ENCODE measurements around the gene JAZF1. TPM values are rescaled to one million over a fixed set of nuclear protein-coding genes. Genes with fewer than 3 reads are reported as not detected.

JAZF1 gene
- total and polyA plus RNA-seq, 4 experiments from 2014 or later, result 3.7 to 8.3 (median 4.7) TPM

- no peak overlapping the region for H3K4me3 ChIP-seq (ENCODE audit: low read length in 2 of 2)
- H3K4me1 ChIP-seq (ENCODE audit: insufficient read depth, low read length), result peaks cover 6% of the 10 kb centered on the region
- CTCF ChIA-PET (ENCODE audit: partially characterized antibody), result no interaction called here
- H3K27me3 Mint-ChIP-seq, result no peaks in the 10 kb centered on the region
- H3K27ac ChIP-seq (ENCODE audit: low read depth, low read length), result no peak overlapping the region
- H3K9me3 Mint-ChIP-seq, result no peaks in the 10 kb centered on the region
- H3K4me1 Mint-ChIP-seq, result peaks cover 10 to 19% (median 16%) of the 10 kb centered on the region in 4 donors
- H3K36me3 ChIP-seq (ENCODE audit: insufficient read depth, low read length), result no peaks in the 10 kb centered on the region
- H3K27ac Mint-ChIP-seq, result peak overlapping the region in 2 of 7 donors; percentile 15 to 42
- H3K9me3 ChIP-seq (ENCODE audit: control insufficient read depth in 1 of 2, low read length in 2 of 2), result no peaks in the 10 kb centered on the region
- peaks cover 0 to 13% of the 10 kb centered on the region in 2 donors for H3K36me3 Mint-ChIP-seq
- no peak for DNase-seq
- POLR2A ChIA-PET (ENCODE audit: partially characterized antibody), result interaction anchor here (0.6 kb wide), 1 partner anchor 341 kb away, joined by 4 read pairs; no protein-coding TSS in a partner anchor
- no peaks in the 10 kb centered on the region for H3K27me3 ChIP-seq (ENCODE audit: insufficient read depth, low read length)
- intact Hi-C loops (cut with micrococcal nuclease), result no loop called here
- no peak overlapping the region for H3K4me3 Mint-ChIP-seq
Measured at GRCh38 chr7:28005075-28005846, 175.3 kb downstream of the JAZF1 start.

GRCh38 chr7:28003408-28003807 lies 177.2 kb downstream of the JAZF1 start:
- H3K4me3 ChIP-seq (ENCODE audit: low read length in 2 of 2), result no peak overlapping the region
- H3K9me3 ChIP-seq (ENCODE audit: control insufficient read depth in 1 of 2, low read length in 2 of 2), result no peaks in the 10 kb centered on the region
- H3K36me3 ChIP-seq (ENCODE audit: insufficient read depth, low read length), result no peaks in the 10 kb centered on the region
- Mint-ChIP-seq H3K4me3 (no peak overlapping the region), H3K36me3 (peaks cover 0 to 13% of the 10 kb centered on the region in 2 donors), H3K27ac (peak overlapping the region in 1 of 7 donors; percentile 31), H3K27me3 (no peaks in the 10 kb centered on the region), H3K4me1 (peaks cover 10 to 16% (median 10%) of the 10 kb centered on the region in 4 donors), H3K9me3 (no peaks in the 10 kb centered on the region)
- CTCF ChIA-PET (ENCODE audit: partially characterized antibody), result interaction anchor here (0.9 kb wide), 1 partner anchor 16 kb away, joined by 3 read pairs; no protein-coding TSS in a partner anchor
- no peak for DNase-seq
- POLR2A ChIA-PET (ENCODE audit: partially characterized antibody), result no interaction called here
- H3K27ac ChIP-seq (ENCODE audit: low read depth, low read length), result no peak overlapping the region
- peaks cover 6% of the 10 kb centered on the region for H3K4me1 ChIP-seq (ENCODE audit: insufficient read depth, low read length)
- no peaks in the 10 kb centered on the region for H3K27me3 ChIP-seq (ENCODE audit: insufficient read depth, low read length)
- intact Hi-C loops (cut with micrococcal nuclease), result no loop called here

- H3K4me1 ChIP-seq (ENCODE audit: insufficient read depth, low read length), result peaks cover 6% of the 10 kb centered on the region
- no peaks in the 10 kb centered on the region for H3K27me3 ChIP-seq (ENCODE audit: insufficient read depth, low read length)
- no peak overlapping the region for H3K4me3 ChIP-seq (ENCODE audit: low read length in 2 of 2)
- ChIA-PET POLR2A (ENCODE audit: partially characterized antibody) (no interaction called here), CTCF (ENCODE audit: partially characterized antibody) (no interaction called here)
- Mint-ChIP-seq H3K4me1 (peaks cover 9 to 17% (median 10%) of the 10 kb centered on the region in 4 donors), H3K9me3 (no peaks in the 10 kb centered on the region), H3K36me3 (peaks cover 0 to 16% of the 10 kb centered on the region in 2 donors), H3K4me3 (no peak overlapping the region), H3K27me3 (no peaks in the 10 kb centered on the region), H3K27ac (no peak overlapping the region)
- no peak overlapping the region for H3K27ac ChIP-seq (ENCODE audit: low read depth, low read length)
- H3K36me3 ChIP-seq (ENCODE audit: insufficient read depth, low read length), result no peaks in the 10 kb centered on the region
- DNase-seq, result no peak
- intact Hi-C loops (cut with micrococcal nuclease), result no loop called here
- H3K9me3 ChIP-seq (ENCODE audit: control insufficient read depth in 1 of 2, low read length in 2 of 2), result no peaks in the 10 kb centered on the region
Measured at GRCh38 chr7:28002638-28003037, 178.0 kb downstream of the JAZF1 start.

DNA sequence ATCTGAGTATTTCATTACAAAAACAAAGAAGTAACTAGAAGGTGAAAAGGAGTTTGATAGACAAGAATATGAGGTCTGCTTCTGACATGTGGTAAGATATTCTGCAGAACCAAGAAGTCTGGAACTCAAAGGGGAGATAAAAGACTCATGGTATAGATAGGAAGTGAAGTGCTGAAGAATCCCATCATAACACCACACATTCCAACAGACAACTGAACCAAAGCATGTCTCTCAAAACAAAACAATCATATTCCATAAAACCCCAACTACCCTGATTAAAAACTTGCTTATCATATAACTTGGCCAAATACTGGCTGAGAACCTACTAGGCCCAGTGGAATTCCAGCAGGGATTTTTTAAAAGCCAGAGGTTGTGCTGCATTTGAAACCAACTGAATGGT lies 178.7 kb downstream of the JAZF1 start:
- Histone ChIP-seq H3K27ac (ENCODE audit: low read depth, low read length) (no peak overlapping the region), H3K36me3 (ENCODE audit: insufficient read depth, low read length) (no peaks in the 10 kb centered on the region), H3K4me1 (ENCODE audit: insufficient read depth, low read length) (peaks cover 6% of the 10 kb centered on the region), H3K9me3 (ENCODE audit: control insufficient read depth in 1 of 2, low read length in 2 of 2) (no peaks in the 10 kb centered on the region), H3K4me3 (ENCODE audit: low read length in 2 of 2) (no peak overlapping the region), H3K27me3 (ENCODE audit: insufficient read depth, low read length) (no peaks in the 10 kb centered on the region)
- ChIA-PET POLR2A (ENCODE audit: partially characterized antibody) (no interaction called here), CTCF (ENCODE audit: partially characterized antibody) (no interaction called here)
- Mint-ChIP-seq H3K9me3 (no peaks in the 10 kb centered on the region), H3K27ac (no peak overlapping the region), H3K27me3 (no peaks in the 10 kb centered on the region), H3K36me3 (peaks cover 1 to 20% of the 10 kb centered on the region in 2 donors), H3K4me3 (no peak overlapping the region), H3K4me1 (peaks cover 8 to 17% (median 10%) of the 10 kb centered on the region in 4 donors)
- no peak for DNase-seq
- intact Hi-C loops (cut with micrococcal nuclease), result no loop called here

DNA sequence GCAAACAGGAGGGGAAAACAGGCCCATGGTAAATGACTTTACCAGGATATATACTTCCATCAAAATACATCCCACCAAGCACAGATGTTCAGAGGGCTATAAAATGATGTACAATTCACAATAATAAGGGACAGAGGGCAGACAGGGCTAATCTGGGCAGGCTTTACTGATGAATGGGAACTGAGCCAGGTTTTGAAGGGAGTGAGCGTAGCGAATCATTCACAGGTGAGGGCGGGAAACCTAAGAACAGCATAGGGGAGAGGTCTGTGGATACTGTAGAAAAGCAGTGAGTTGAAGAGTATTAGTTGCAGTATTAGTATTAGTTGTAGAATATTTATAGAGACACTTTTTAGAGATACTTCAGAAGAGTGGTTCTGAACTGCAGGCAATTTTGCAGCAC lies 180.8 kb downstream of the JAZF1 start:
- POLR2A ChIA-PET (ENCODE audit: partially characterized antibody), result no interaction called here
- DNase-seq, result no peak
- Mint-ChIP-seq H3K9me3 (no peaks in the 10 kb centered on the region), H3K4me1 (peaks cover 0 to 12% (median 4%) of the 10 kb centered on the region in 4 donors), H3K4me3 (no peak overlapping the region), H3K27ac (no peak overlapping the region), H3K27me3 (no peaks in the 10 kb centered on the region), H3K36me3 (peaks cover 1 to 14% of the 10 kb centered on the region in 2 donors)
- Histone ChIP-seq H3K27ac (ENCODE audit: low read depth, low read length) (no peak overlapping the region), H3K27me3 (ENCODE audit: insufficient read depth, low read length) (no peaks in the 10 kb centered on the region), H3K4me3 (ENCODE audit: low read length in 2 of 2) (no peak overlapping the region), H3K9me3 (ENCODE audit: control insufficient read depth in 1 of 2, low read length in 2 of 2) (no peaks in the 10 kb centered on the region), H3K36me3 (ENCODE audit: insufficient read depth, low read length) (no peaks in the 10 kb centered on the region), H3K4me1 (ENCODE audit: insufficient read depth, low read length) (no peaks in the 10 kb centered on the region)
- CTCF ChIA-PET (ENCODE audit: partially characterized antibody), result no interaction called here
- intact Hi-C loops (cut with micrococcal nuclease), result no loop called here

GRCh38 chr7:27998382-27998781 lies 182.2 kb downstream of the JAZF1 start:
- Mint-ChIP-seq H3K36me3 (peaks cover 1 to 14% of the 10 kb centered on the region in 2 donors), H3K4me1 (peaks cover 2 to 14% (median 6%) of the 10 kb centered on the region in 4 donors), H3K4me3 (no peak overlapping the region), H3K9me3 (no peaks in the 10 kb centered on the region), H3K27ac (no peak overlapping the region), H3K27me3 (no peaks in the 10 kb centered on the region)
- ChIA-PET CTCF (ENCODE audit: partially characterized antibody) (no interaction called here), POLR2A (ENCODE audit: partially characterized antibody) (no interaction called here)
- no peaks in the 10 kb centered on the region for H3K36me3 ChIP-seq (ENCODE audit: insufficient read depth, low read length)
- H3K4me1 ChIP-seq (ENCODE audit: insufficient read depth, low read length), result peaks cover under 1% of the 10 kb centered on the region
- no peak overlapping the region for H3K4me3 ChIP-seq (ENCODE audit: low read length in 2 of 2)
- H3K27ac ChIP-seq (ENCODE audit: low read depth, low read length), result no peak overlapping the region
- no peaks in the 10 kb centered on the region for H3K9me3 ChIP-seq (ENCODE audit: control insufficient read depth in 1 of 2, low read length in 2 of 2)
- intact Hi-C loops (cut with micrococcal nuclease), result no loop called here
- no peaks in the 10 kb centered on the region for H3K27me3 ChIP-seq (ENCODE audit: insufficient read depth, low read length)
- no peak for DNase-seq

DNA sequence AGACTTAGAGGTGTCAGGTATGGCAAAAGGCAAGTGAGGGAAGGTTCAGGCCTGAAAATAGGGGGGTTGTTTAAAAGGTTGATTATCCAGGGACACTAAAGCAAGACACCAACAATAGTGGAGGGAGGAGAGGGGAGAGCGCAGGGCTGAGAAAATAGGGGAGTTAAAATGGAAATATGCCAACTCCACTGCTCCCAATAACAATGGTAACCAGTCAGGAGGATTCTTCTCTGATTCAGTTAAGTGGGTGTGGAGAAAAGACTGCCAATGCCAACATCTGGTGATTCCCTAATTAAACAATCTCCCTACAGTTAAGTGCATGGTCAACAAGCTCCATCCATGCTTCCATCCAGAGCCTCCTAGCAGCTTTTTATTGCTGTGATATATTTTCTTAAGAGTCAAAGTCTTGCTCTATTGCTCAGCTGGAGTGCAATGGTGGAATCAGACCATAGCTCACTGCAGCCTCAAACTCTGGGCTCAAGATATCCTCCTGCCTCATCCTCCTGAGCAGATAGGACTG lies 183.3 kb downstream of the JAZF1 start:
- Histone ChIP-seq H3K27me3 (ENCODE audit: insufficient read depth, low read length) (no peaks in the 10 kb centered on the region), H3K4me1 (ENCODE audit: insufficient read depth, low read length) (peaks cover 8% of the 10 kb centered on the region), H3K9me3 (ENCODE audit: control insufficient read depth in 1 of 2, low read length in 2 of 2) (no peaks in the 10 kb centered on the region), H3K27ac (ENCODE audit: low read depth, low read length) (no peak overlapping the region), H3K36me3 (ENCODE audit: insufficient read depth, low read length) (no peaks in the 10 kb centered on the region), H3K4me3 (ENCODE audit: low read length in 2 of 2) (no peak overlapping the region)
- Mint-ChIP-seq H3K27me3 (no peaks in the 10 kb centered on the region), H3K9me3 (no peaks in the 10 kb centered on the region), H3K27ac (peak overlapping the region in 2 of 7 donors; percentile 60 to 77), H3K4me1 (peaks cover 4 to 19% (median 13%) of the 10 kb centered on the region in 4 donors), H3K36me3 (peaks cover 1 to 14% of the 10 kb centered on the region in 2 donors), H3K4me3 (no peak overlapping the region)
- ChIA-PET CTCF (ENCODE audit: partially characterized antibody) (interaction anchor here (0.8 kb wide), 1 partner anchor 24 kb away, joined by 3 read pairs; no protein-coding TSS in a partner anchor), POLR2A (ENCODE audit: partially characterized antibody) (interaction anchor here (0.6 kb wide), 1 partner anchor 252 kb away, joined by 5 read pairs; no protein-coding TSS in a partner anchor)
- intact Hi-C loops (cut with micrococcal nuclease), result no loop called here
- no peak for DNase-seq

Data from CD4-positive, alpha-beta memory T cell (primary cell).